NCI-H2107 treated with DMSO at 0.1 percent for 48 hours (cell line): ENCODE data around the gene RINL.
A peak's percentile ranks its signal among the peaks of the same experiment; 100 is the strongest.
"Not testable (repeated sequence)": the region's sequence is repeated elsewhere in the genome, so short reads cannot be mapped to it uniquely, and the experiment has no call there.

Source experiments
- DNase-seq: peaks from one replicate; lab custom pipeline; 2025; ENCODE audit not compliant: unreplicated experiment; lab: John Stamatoyannopoulos, UW

Gene RINL

GRCh38 chr19:38905620-38906019, 27.5 kb upstream of the RINL start:
- no peak for DNase-seq

GRCh38 chr19:38904581-38905539, 26.8 kb upstream of the RINL start:
- DNase-seq, result no peak

DNA sequence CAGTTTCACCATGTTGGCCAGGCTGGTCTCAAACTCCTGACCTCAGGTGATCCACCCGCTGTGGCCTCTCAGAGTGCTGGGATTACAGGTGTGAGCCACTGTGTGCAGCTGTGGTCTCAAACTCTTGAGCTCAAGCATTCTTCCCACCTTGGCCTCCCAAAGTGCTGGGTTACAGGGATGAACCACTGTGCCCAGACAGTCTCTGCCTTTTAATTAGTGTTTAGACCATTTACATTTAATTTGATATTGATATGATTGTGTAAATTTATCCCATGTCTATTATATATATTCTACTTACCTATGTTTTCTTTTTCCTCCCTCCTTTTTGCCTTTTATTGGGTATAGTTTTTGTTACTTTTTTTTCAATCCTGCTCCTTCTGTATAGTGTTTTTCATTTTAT, 23.6 kb upstream of the RINL start:
- DNase-seq, result no peak

DNA sequence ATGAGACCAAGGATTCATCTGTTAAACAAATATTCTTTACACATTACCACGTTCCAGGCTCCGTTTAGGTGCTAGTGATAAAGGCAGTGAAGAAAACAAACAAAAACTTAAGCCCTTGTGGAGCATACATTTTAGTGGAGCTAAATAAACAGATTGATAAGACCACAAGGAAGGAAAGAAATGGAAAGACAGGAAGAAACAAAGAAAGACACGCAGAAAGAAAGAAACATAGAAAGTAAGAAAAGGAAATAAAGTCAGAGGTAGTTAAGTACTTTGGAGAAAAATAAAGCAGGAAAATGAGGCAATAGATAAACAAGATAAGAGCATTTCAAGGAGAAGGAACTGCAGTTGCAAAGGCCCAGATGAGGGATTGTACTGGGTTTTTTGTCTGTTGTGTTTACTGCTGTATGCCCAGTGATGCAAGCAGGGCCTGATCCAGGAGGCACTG, 22.7 kb upstream of the RINL start:
- DNase-seq, result no peak

DNA sequence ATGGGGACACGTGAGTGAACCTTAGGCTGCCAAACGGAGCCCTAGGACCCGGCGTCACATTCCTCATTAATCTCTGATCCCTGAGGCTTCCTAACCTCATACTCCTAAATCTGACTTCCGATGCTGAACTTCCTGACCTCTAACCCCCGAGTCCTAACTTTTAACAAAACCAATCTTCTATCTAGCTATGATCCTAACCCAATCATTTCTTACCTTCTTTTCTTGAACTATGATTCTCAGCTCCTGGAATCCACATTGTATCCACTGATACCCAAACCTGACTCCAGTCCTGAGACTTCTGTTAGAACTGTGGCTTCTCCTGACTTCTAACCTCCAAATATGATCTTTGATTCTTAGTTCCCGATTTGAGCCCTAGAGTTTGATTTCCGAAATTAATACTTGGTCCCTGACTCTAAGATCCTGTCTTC, 22.1 kb upstream of the RINL start:
- DNase-seq, result no peak

DNA sequence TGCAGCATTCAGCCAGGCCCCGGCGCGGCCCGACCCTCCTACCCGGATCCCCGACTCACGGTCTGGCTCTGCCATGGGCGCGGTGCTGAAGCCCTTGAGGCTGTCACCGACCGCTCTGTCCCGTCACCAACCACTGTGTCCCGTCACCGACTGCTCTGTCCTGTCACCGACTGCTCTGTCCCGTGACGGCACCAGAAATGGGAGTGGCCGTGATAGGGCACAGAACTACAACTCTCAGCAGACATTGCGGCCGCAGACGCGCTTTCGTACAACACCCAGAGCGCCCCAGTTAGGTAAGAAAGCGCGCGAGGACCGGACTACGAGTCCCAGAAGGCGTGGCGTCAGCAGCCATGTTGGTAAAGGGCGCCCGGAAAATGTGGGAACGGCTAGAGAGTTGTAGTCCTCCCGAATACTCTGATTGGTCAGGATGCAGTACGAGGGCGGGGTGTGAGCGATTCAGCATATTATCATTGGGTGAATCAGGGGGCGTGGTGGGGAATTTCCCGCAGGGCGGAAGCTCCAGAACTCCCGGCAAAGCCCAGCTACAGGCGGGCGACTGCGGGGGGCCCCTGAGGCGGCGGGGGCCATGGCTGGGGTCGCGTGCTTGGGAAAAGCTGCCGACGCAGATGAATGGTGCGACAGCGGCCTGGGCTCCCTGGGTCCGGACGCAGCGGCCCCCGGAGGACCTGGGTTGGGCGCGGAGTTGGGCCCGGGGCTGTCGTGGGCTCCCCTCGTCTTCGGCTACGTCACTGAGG, 21.5 kb upstream of the RINL start, which contains the start of the genes NFKBIB and SIRT2:
Gene NFKBIB (plus strand): TSS at position 523 of the 755 bp plus-strand sequence. CDS start 64 bp downstream, at position 587.
Gene SIRT2 (minus strand): TSS at position 172 of the 755 bp plus-strand sequence. CDS start 97 bp downstream, at position 75.
- peak; percentile 99 for DNase-seq

- DNase-seq, result no peak
These were observed 20.8 kb upstream of the RINL start for GRCh38 chr19:38898788-38899446.

- no peak for DNase-seq
These were observed 16.9 kb upstream of the RINL start for GRCh38 chr19:38894968-38895367.

GRCh38 chr19:38893341-38893771, 15.3 kb upstream of the RINL start:
- DNase-seq, result no peak

- no peak for DNase-seq
These were observed 14.8 kb upstream of the RINL start for GRCh38 chr19:38892841-38893240.

DNA sequence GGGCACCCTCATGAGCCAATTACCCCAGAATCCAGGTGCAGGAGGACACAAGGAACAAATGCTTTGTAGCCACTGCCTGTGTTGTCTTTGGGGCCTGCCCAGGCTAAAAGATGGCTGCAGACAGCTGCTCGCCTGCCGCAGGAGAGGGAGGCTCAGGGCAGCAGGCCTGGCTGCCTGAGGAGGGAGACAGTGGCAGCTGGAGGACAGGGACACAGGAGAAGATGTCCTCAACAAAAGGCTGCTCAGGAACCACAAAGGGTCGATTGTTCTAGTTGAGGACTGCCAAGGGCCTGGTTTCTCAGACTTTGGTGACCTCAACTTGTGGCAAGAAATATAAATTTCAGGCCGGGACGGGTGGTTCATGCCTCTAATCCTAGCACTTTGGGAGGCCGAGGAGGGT, 13.7 kb upstream of the RINL start:
- no peak for DNase-seq

- DNase-seq, result no peak
These were observed 12.6 kb upstream of the RINL start for GRCh38 chr19:38890686-38891085.

- DNase-seq, result no peak
These were observed 11.7 kb upstream of the RINL start for GRCh38 chr19:38889803-38890202.

- no peak for DNase-seq
These were observed 10.8 kb upstream of the RINL start for GRCh38 chr19:38888876-38889275.

GRCh38 chr19:38884691-38885090, 6.6 kb upstream of the RINL start:
- DNase-seq, result not testable (repeated sequence)

DNA sequence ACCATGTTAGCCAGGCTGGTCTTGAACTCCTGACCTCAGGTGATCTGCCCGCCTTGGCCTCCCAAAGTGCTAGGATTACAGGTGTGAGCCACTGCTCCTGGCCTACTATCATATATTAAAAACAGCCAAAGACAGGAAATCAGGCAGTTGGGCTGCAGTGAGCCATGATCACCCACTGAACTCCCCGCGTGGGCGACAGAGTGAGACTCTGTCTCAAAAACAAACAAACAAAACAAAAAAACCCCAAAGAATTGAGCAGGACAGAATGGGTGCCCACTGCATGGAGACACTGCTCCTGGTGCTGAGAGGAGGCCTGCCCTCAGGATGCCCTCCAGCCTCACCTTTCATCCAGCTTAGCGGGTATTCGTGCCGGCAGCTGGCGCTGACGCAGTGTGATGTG, 5.2 kb upstream of the RINL start:
- no peak for DNase-seq

DNA sequence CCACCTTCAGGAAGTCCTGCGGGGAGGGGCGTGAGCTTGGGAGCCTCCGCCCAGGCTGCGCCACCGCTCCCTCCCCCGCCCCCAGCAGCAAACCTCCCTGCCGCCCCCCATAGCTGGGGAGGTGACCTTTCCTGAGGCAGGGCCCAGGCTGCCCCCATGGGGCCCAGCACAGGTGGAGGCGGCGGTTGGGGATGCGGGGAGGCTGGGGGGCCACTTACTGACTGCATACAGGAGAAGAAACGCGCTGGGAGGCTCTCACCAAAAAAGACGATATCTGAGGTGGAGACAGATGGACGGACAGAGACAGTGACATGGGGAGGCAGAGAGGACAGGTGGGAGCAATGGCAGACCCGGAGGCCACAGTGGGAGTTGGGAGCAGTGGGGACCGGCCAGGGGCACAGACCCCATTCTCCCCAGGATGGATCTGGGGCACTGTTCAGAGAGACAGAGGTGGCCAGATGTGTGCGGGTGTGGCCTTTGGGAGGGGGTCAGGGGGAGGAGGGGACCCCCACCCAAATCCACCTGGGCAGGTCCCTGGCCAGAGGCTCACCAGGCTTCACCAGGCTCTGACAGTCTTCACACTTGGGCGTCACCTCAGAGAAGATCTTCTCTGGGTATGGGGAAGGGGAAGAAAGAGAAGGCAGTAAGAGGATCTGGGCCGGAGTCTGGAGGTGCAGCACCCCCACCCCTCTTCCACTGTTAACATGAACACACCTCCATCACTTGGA, 3.0 kb upstream of the RINL start:
- DNase-seq, result no peak

- no peak for DNase-seq
These were observed 2.2 kb upstream of the RINL start for GRCh38 chr19:38880076-38880881.

DNA sequence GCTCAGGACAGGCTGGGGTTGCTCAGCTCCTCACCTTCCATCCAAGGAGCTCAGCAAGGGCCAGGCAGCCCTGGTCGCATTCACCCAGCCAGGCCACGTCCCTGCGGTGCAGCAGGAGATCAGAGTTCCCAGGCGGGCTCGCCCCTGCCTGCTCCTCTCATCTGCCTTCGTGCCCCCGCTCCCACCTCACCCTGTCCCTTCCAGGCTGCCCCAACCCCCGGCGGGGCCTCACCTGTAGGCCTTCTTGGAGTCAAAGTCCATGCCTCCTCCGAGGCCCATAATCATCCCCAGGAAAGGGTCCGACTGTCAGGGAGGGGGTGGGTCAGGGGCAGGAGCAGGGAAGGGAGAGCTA, 1.3 kb upstream of the RINL start:
- DNase-seq, result no peak
